ENCODE data around the gene FAM174A.

- TF ChIP-seq FOXJ3 (CRISPR knock-in tag; IDR thresholded peaks at IDR 0.05; ENCODE audit: borderline replicate concordance) (no peak), ZBTB21 (CRISPR knock-in tag; IDR thresholded peaks at IDR 0.05; ENCODE audit: borderline replicate concordance) (no peak), GTF2I (CRISPR knock-in tag; conservative IDR thresholded peaks at IDR 0.05) (no peak), ZNF121 (CRISPR knock-in tag; IDR thresholded peaks at IDR 0.05) (no peak)
- TF ChIP-seq, protein P1, sequence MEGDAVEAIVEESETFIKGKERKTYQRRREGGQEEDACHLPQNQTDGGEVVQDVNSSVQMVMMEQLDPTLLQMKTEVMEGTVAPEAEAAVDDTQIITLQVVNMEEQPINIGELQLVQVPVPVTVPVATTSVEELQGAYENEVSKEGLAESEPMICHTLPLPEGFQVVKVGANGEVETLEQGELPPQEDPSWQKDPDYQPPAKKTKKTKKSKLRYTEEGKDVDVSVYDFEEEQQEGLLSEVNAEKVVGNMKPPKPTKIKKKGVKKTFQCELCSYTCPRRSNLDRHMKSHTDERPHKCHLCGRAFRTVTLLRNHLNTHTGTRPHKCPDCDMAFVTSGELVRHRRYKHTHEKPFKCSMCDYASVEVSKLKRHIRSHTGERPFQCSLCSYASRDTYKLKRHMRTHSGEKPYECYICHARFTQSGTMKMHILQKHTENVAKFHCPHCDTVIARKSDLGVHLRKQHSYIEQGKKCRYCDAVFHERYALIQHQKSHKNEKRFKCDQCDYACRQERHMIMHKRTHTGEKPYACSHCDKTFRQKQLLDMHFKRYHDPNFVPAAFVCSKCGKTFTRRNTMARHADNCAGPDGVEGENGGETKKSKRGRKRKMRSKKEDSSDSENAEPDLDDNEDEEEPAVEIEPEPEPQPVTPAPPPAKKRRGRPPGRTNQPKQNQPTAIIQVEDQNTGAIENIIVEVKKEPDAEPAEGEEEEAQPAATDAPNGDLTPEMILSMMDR (IDR thresholded peaks at IDR 0.05): no peak
Measured at GRCh38 chr5:100603141-100603540, 68.0 kb downstream of the FAM174A start.

All from WTC11 (cell line).